ENCODE measurements around the gene XPO4.
"Not testable (repeated sequence)": the region's sequence is repeated elsewhere in the genome, so short reads cannot be mapped to it uniquely, and the experiment has no call there.

Gene XPO4

DNA sequence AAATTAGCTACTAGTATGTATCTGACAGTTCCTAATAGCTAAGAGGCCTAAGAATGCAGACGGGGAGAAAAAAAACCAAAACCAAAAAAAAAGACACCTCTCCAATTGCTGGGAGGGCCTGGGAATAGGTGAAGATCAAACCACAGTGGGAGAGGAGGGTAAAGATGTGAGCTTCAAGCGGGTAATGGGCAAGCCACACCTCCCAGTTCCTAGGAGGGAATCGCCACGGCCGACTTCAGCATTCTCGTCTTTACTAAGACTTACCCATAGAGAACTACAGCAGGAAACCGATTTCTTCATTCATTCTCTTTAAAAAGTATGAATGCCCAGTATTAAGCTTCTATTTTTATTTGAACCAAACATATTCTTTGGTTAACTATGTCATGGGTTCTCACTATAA lies 123.1 kb downstream of the XPO4 start:
- DNase-seq: no peak

DNA sequence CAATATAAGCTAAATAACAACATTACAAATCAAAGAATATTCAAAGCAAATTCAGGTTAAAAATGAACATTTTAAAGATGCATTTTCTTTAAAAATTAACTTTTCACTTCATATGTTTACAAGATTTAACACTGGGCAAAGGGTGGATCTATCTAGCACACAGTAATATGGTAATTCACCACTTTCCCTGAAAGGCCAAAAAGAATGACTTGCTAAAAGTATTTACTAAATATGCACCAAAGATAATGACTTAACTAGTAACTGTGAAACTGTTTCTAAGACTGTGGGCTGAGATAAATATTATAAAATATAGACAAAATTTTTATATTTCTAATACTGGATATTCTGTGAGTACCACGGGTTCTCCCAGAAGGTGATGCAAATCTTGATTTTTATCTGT lies 124.2 kb downstream of the XPO4 start:
- DNase-seq: no peak

DNA sequence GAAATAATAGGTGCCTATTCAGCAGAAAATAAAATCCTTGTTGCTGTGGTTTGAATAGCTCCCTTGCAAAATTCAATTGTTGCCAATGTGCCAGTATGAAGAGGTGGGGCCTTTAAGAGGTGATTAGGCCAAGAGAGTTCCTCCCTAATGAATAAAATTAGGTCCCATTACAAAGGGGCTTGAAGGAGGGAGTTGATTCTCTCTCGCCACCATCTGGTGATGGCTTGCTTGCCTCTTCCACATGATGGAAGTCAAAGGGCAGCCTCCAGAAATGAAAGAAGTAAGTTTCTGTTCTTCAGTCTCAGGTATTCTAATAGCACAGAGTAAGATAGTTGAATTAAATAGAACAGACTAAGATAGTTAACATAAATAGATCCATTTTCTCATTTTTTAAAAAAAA lies 125.8 kb downstream of the XPO4 start:
- no peak for DNase-seq

DNA sequence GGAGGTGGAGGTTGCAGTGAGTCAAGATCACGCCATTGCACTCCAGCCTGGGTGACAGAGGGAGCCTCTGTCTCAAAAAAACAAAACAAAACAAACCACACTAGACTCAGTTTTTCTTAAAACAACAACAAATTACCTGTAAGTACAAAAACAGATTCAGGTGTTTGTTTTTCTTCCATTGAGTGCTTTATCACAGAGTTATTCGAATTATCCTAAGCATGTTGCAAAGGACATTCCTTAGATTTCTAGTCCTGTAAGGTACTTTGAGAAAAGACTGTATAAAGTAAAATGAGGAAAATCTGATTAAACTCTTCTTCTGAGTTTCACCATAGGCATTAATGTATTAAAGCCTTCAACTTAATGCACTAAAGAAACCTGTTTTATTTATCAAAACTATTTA lies 126.6 kb downstream of the XPO4 start:
- DNase-seq: no peak

DNA sequence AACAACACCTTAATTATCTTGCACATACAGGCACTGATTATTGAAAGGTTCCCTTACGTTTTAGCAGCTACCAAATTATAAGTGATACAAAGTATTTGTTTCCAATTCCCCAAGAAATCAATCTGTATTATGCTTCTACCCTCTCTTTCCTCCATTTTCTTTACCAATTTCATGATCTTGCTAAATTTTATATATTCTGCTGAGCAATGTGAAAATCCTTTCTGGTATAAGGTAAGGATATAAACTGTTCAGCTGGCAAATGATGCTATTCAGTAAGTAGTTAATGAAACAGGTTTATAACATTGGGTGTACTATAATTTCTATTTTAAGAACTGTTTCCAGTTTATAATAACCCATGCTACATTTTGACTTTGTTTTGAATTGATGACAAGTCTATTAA lies 127.8 kb downstream of the XPO4 start:
- no peak for DNase-seq

DNA sequence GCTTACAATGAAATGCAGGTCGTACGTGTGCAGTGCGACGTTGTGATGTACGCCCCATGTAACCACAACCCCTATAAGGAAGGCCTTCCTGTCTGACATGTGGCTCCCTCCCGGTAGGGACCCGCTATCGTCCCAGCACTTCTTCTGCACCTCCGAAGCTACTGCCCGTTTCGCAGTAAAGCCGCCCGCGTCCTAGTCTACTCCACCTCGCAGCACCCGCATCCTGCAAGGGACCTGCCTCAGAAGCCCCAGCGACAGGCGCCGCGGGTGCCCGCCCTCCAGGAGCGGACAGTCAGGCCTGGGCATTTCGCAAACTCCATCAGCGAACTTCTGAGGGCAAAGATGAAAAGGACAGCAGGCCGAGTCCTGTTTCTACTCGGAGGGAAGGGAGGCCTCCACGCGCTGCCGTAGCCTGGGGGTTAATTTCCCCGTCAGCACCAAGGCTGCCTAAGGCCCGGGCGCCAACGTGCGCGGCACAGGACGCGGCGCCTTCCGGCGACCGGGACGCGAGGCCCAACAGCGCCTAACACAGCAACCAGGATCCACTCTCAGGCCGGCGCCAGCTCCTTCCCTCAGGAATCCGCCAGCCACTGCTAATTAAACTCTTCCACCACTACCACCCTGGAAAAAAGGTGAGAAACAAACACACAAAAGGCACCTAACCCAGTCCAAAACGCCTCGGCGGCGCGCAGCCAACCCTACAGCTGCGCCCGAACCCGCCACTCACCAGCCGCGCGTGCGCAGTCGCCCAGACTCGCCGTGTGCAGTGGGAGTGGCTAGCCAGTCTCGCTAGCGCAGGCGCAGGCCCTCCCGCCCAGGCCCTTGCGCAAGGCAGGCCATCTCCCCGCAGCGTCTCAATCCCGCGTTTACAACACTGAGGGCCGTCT lies 129.1 kb downstream of the XPO4 start, which contains the start of gene EEF1AKMT1:
EEF1AKMT1 (minus strand) TSS at position 768 of the 887 bp plus-strand sequence. CDS start 16,363 bp downstream, outside the sequence.
- peak; percentile 10 to 46 for DNase-seq

DNA sequence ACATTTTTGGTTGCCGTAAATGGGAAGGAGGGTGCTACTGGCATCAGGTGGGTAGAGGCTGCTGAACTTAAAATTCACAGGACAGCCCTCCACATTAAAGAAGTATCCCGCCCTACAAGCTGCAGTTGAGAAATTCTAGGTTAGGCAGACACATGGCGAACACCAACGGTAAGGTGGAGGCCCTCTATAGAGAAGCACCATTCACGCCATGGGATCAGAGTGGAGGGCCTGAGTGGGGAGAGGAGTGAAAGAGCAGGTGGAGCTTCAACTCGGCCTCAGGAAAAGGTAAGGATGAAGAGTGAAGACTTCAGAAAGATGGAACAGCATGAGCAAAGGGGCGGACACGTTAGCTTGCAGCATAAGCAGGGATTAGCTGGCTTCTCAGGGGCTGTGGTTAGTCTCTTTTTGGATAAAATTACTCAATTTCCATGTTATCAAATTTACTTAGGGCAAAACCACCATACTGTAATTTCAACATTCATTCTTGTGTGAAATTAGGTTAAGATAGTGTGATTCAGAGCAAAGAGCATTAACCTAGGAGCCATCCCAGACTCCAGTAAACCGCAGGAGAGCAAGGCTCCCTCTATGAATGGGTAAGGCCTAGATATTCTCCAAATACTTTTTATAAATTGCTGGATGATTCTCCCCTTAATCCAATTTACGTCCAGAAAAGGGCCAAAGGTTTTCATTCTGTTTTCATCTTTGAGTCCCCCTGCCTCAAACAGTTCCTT lies 130.0 kb downstream of the XPO4 start:
- no peak for DNase-seq

DNA sequence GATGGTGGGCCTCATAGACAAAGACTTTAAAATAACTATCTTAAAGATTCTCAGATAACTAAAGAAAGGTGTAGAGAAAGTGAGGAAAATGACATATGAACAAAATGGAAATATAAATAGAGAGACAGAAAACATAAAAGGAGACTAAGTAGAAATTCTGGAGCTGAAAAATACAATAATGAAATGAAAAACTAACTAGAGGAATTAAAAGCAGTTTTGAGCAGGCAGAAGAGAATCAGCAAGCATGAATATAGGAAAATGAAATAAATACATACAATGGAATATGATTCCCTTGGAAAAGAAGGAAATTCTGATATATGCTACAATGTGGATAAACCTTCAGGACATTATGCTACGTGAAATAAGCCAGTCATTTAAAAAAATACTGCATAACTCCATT lies 132.7 kb downstream of the XPO4 start:
- no peak for DNase-seq

DNA sequence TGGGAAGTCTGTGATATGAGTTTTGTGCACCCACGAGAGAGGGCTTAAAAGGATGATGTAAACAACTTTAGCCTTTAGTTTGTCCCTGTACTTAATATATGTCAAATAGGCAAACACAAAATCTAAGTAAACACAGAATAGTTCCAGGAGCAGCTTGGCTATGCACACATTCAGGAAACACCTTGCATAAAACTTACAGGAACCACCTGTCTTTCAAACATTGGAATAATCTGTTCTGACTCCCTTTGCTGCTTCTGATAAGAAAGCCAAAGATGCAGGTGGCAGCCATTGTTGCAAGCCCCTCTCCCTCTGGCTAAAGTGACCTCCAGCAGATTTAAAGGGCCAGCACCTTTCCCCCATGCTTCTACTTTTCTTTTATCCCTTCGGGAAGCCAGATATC lies 133.5 kb downstream of the XPO4 start:
- no peak for DNase-seq

DNA sequence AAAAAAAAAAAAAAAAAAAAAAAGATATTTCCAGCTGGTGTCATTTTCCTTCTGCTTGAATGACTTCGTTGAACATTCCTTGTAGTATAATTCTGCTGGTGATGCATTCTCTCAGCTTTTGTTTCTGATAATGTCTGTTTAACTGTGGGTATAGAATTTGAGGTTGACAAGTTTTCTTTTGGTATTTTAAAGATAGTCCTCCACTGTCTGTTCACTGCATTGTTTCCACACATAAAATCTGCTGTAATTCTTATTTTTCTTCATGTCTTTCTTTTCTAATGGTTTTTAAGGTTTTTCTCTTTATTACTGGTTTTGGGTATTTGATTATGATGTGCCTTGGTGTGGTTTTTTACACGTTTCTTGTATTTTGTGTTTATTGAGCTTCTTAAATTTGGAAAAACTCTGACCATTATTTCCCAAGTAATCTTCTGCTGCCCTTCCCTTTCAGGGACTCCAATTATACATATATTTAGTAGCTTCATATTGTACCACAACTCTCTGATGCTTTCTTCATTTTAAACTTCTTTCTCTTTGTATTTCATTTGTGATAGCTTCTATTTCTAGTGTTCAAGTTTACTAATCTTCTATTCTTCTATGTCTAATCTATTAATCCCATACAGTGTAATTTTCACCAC lies 135.1 kb downstream of the XPO4 start:
- DNase-seq: no peak

DNA sequence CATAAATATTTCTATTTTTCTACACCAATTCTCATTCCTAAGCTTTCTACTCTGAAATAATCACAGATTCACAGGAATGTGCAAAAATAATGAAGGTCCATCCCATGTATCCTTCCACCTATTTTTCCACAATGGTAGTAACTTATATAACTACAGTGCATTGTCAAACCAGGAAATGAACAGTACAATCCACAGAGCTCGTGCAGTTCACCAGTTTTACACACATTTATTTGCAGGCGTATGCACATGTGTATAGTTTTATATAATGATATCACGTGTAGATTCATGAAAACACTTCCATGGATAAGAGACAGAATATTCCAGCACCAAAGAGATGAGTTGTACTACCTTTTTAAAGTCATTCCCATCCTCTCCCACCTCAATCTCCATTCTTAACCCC lies 141.7 kb downstream of the XPO4 start:
- DNase-seq: no peak

DNA sequence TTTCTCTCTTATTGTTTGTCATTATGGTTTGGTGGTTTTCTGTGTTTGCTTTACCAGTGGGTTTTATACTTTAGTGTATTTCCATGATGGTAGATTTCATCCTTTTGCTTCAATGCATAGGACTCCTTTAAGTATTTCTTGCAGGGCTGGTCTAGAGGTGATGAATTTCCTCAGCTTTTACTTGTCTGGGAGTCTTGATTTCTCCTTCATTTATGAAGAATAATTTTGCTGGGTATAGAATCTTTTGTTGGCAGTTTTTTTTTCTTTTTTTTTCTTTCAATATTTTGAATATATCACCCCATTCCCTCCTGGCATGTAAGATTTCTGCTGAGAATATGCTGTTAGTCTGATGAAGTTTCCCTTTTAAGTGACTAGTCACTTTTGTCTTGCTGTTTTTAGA lies 148.5 kb downstream of the XPO4 start:
- no peak for DNase-seq

DNA sequence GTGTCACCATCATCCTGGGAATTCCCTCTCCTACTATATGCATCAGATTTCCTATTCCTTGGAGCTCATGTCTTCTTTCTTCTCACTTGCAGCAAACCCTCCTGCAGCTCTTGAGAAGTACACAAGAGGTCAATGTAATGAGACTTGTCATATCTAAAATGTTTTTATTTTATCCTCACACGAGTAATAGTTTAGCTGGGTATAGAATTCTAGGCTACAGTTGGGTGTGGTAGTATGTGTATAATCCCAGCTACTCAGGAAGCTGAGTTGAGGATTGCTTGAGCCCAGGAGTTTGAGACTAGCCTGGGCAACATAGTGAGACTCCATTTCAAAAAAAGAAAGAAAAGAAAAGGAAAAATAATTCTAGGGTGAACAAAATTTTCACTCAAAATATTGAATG lies 153.2 kb downstream of the XPO4 start:
- no peak for DNase-seq

DNA sequence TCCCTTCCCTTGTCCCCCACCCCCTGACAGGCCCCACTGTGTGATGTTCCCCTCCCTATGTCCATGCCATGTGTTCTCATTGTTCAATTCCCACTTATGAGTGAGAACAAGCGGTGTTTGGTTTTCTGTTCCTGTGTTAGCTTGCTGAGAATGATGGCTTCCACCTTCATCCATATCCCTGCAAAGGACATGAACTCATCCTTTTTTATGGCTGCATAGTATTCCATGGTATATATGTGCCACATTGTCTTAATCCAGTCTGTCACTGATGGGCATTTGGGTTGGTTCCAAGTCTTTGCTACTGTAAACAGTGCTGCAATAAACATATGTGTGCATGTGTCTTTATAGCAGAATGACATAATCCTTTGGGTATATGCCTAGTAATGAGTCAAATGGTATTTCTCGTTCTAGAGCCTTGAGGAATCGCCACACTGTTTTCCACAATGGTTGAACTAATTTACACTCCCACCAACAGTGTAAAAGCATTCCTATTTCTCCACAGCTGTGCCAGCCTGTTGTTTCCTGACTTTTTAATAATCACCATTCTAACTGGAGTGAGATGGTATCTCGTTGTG lies 158.6 kb downstream of the XPO4 start:
- DNase-seq: not testable (repeated sequence)

DNA sequence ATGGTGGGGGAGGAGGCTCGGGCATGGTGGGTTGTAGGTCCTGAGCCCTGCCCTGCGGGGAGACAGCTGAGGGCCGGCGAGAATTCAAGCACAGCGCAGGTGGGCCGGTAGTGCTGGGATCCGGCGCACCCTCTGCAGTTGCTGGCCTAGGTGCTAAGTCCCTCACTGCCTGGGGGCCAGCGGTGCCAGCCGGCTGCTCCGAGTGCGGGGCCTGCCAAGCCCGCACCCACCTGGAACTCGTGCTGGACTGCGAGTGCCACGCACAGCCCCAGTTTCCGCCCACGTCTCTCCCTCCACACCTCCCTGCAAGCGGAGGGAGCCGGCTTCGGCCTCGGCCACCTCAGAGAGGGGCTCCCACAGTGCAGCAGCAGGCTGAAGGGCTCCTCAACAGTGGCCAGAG lies 162.5 kb downstream of the XPO4 start:
- DNase-seq: no peak

DNA sequence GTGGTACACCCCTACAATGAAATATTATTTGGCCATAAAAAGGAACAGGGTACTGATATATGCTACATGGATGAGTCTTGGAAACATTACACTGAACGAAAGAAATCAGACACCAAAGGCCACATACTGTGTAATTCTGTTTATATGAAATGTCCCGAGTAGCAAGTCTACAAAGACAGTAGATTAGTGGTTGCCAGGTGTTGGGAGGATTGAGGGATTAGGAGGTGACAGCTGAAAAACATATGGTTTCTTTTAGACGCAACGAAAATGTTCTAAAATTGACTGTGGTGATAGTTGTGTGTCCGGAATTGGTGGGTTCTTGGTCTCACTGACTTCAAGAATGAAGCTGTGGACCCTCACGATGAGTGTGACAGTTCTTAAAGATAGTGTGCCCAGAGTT lies 163.9 kb downstream of the XPO4 start:
- DNase-seq: no peak

DNA sequence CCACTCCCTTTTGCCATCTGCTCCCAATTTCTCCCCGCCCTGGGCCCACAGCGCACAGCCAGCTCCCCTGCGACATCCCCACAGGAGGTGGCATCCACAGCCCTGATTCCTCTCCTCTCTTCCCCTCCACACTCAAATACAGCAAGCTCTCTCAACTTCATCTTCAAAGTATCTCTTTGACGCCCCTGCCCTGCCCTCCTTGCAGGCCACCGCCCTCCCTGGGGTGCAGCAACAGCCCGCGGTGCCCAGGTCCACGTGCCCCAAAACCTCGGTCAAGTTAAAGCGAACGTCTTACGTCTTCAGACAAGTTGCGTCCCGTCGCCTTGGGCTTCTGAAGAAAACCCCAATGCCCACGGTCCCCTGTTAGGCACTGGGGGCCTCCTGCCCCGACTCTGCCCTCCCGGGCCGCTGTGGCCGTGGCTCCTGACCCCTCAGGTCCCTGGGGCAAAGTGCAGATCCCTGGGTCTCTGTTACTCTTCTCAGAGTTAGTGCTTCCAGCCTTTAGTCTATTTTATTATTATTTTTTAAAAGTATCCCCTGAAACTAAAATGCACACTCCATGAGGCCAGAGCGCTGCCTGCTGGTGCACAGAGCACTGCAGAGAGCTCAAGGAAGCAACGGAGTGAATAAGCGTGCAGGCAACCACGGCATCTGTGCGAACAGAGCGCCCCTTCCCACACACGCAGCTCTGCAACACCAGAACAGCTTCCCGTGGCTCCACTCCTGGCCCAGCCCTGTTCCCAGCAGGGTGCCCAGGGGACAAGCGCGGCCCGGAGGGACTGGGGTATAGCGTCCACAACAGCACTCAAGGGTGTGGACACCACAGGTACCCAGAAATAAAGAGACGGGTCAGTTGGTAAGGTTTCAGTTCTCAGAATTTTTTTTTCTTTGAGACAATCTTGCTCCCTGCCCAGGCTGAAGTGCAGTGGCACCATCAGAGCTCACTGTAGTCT lies 172.6 kb downstream of the XPO4 start:
- DNase-seq: no peak

DNA sequence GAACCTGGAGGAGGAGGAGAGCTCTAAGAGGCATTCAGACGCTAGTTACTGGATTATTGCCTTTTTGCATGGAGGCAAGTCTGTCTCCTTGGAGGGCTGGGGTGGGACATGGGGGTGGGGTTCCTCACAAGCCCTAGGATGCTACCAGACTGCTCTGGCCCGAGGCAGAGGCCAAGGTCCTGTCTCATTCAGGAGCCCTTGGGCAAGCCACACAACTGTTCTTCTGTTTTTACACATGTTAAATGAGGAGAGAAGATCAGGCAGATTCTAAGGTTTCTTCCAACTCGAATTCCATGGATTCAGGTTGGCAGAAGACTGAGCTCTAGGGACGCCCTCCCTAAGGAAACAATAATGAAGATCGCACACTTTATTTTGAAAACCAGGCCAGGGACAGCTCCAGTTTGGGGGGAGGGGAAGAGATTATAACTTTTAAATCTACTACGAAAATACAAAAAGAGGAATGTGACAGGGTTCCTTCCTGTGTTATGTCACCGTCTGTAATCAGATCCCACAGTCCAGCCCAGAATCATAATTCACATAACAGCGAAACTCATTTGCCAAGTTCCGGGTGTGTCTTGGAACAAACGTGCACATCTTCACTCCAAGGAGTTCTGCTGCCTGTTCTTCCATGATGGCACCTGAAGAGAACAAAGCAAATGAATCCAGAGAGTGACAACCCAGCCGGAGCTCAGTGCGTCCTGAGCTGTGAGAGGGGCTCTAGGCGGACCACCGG lies 173.8 kb downstream of the XPO4 start:
- no peak for DNase-seq

DNA sequence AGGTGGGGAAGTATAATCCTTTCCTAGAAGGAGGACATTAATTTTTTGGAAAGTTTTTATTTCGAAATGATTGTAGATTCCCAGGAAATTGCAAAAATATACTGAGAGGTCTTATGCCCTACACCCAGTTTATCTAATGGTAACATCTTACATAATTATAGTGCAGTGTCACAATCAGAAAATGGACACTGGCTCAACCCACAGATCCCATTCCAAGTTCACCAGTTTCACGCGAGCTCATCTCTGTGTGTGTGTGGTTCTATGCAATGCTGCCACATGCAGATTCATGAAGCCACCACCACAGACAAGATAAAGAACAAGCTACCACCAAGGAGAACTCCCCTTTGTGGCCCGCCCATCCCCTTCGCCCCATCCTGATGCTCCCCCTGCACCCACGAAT lies 174.7 kb downstream of the XPO4 start:
- no peak for DNase-seq
